ENCODE data around the gene OAT.

GRCh38 chr10:124367936-124368335 is 50.8 kb downstream of the OAT start:
- TF ChIP-seq EZH2 (IDR thresholded peaks at IDR 0.05; ENCODE audit: insufficient read depth, poor library complexity, severe bottlenecking) (no peak), EZH2phosphoT487 (IDR thresholded peaks at IDR 0.05; ENCODE audit: insufficient read depth, low read depth) (no peak)

All from GM23248 (cell line).